Activated T-cell treated with anti-CD3 and anti-CD28 coated beads, Interleukin-2, amount 50 U/mL, for 24 hours (primary cell): ENCODE data around the gene TCF7L1.
"Not testable (repeated sequence)": the region's sequence is repeated elsewhere in the genome, so short reads cannot be mapped to it uniquely, and the experiment has no call there.

ENCODE experiments used
- DNase-seq: peaks from one replicate; pipeline ENCODE4 v3.0.0-alpha.2; 2020
- H3K27ac Mint-ChIP-seq: 2 replicates; pipeline ENCODE4 v1.8.0; 2020; ENCODE audit warnings: mild to moderate bottlenecking, mixed read lengths
- H3K27me3 Mint-ChIP-seq: 2 replicates; pipeline ENCODE4 v1.8.0; 2020; ENCODE audit warnings: mixed read lengths
- H3K36me3 Mint-ChIP-seq: 2 replicates; pipeline ENCODE4 v1.8.0; 2020; ENCODE audit warnings: low read depth, mixed read lengths
- H3K4me1 Mint-ChIP-seq: 2 replicates; pipeline ENCODE4 v1.8.0; 2020; ENCODE audit warnings: low read depth, mixed read lengths
- H3K4me3 Mint-ChIP-seq: 2 replicates; pipeline ENCODE4 v1.8.0; 2020; ENCODE audit warnings: mild to moderate bottlenecking, moderate library complexity, mixed read lengths
- H3K9me3 Mint-ChIP-seq: 2 replicates; pipeline ENCODE4 v1.8.0; 2020; ENCODE audit warnings: mixed read lengths

The TCF7L1 gene

GRCh38 chr2:85116207-85116606, 17.0 kb upstream of the TCF7L1 start:
- Mint-ChIP-seq H3K9me3 (no peaks in the 10 kb centered on the region), H3K27me3 (peaks cover 39% of the 10 kb centered on the region), H3K4me1 (no peaks in the 10 kb centered on the region), H3K36me3 (no peaks in the 10 kb centered on the region), H3K4me3 (no peak overlapping the region), H3K27ac (no peak overlapping the region)
- DNase-seq: no peak

GRCh38 chr2:85119900-85120299, 13.3 kb upstream of the TCF7L1 start:
- Mint-ChIP-seq H3K27ac (no peak overlapping the region), H3K36me3 (no peaks in the 10 kb centered on the region), H3K27me3 (peaks cover 8% of the 10 kb centered on the region), H3K9me3 (no peaks in the 10 kb centered on the region), H3K4me3 (no peak overlapping the region), H3K4me1 (no peaks in the 10 kb centered on the region)
- no peak for DNase-seq

GRCh38 chr2:85120363-85120762, 12.8 kb upstream of the TCF7L1 start:
- no peak for DNase-seq
- H3K4me3 Mint-ChIP-seq: no peak overlapping the region
- H3K4me1 Mint-ChIP-seq: no peaks in the 10 kb centered on the region
- no peak overlapping the region for H3K27ac Mint-ChIP-seq
- H3K9me3 Mint-ChIP-seq: no peaks in the 10 kb centered on the region
- peaks cover 7% of the 10 kb centered on the region for H3K27me3 Mint-ChIP-seq
- H3K36me3 Mint-ChIP-seq: no peaks in the 10 kb centered on the region

- not testable (repeated sequence) for H3K27ac Mint-ChIP-seq, H3K9me3 Mint-ChIP-seq, H3K4me3 Mint-ChIP-seq, H3K36me3 Mint-ChIP-seq, H3K4me1 Mint-ChIP-seq, DNase-seq
- H3K27me3 Mint-ChIP-seq: peaks cover 21% of the 10 kb centered on the region
Measured at GRCh38 chr2:85126462-85126861, 6.7 kb upstream of the TCF7L1 start.

DNA sequence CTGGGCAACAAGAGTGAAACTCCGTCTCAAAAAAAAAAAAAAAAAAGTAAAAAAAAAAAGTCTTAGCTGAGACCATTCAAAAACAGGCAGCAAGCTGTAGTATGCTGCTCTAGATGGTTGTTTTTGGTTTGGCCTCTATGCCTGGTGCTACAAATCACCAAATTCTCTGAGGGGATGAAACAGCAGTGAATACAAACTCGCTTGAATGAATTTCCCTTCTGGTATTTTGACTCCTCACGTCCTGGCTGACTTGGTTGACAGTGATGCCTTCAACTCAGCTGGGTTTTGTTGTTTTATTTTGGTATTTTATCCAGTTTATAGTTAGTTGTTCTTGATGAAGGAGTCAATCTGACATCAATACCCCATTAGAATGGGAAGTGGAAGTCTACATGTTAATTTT, 3.3 kb upstream of the TCF7L1 start:
- H3K9me3 Mint-ChIP-seq: no peaks in the 10 kb centered on the region
- H3K4me1 Mint-ChIP-seq: peaks cover 12% of the 10 kb centered on the region
- no peak overlapping the region for H3K4me3 Mint-ChIP-seq
- peaks cover 45% of the 10 kb centered on the region for H3K27me3 Mint-ChIP-seq
- H3K36me3 Mint-ChIP-seq: no peaks in the 10 kb centered on the region
- DNase-seq: no peak
- no peak overlapping the region for H3K27ac Mint-ChIP-seq

GRCh38 chr2:85130407-85130806, 2.8 kb upstream of the TCF7L1 start:
- no peak for DNase-seq
- H3K9me3 Mint-ChIP-seq: no peaks in the 10 kb centered on the region
- H3K4me3 Mint-ChIP-seq: no peak overlapping the region
- peaks cover 50% of the 10 kb centered on the region for H3K27me3 Mint-ChIP-seq
- no peak overlapping the region for H3K27ac Mint-ChIP-seq
- H3K36me3 Mint-ChIP-seq: no peaks in the 10 kb centered on the region
- peaks cover 12% of the 10 kb centered on the region for H3K4me1 Mint-ChIP-seq

DNA sequence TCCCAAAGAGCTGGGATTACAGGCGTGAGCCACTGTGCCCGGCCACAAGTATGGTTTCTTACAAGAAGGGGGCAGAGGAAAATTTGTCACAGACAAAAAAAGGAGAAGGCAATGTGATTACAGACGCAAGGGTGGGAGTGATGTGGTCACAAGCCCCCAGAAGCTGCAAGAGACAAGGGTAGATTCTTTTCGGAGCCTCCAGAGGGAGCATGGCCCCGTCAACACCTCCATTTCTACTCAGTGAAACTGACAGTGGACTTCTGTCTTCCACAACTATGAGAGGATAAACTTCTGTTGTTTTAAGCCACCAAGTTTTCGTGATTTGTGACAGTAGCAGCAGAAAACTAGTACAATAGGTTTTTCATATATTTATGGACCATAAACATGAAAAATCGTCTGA, 2.1 kb upstream of the TCF7L1 start:
- Mint-ChIP-seq H3K9me3 (no peaks in the 10 kb centered on the region), H3K27me3 (peaks cover 57% of the 10 kb centered on the region), H3K36me3 (no peaks in the 10 kb centered on the region), H3K4me1 (peaks cover 12% of the 10 kb centered on the region), H3K27ac (no peak overlapping the region), H3K4me3 (no peak overlapping the region)
- DNase-seq: no peak

DNA sequence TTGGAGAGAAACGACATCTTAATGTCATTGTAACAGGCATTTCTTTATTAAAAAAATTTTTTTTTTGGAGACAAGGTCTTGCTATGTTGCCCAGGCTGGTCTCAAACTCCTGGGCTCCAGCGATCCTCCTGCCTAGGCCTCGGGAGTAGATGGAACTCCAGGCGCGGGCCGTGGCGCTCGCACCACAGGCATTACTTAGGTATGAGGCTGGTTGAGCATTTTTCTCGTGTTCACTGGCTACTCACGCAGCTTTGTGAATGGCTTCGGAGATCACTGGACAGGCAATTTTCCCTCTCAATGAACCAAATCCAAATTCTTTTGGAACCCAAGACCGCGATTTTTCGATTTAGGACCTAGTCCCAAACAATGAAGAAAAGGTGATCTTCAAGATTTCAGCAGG, 795 bp upstream of the TCF7L1 start:
- Mint-ChIP-seq H3K27me3 (peaks cover 68% of the 10 kb centered on the region), H3K4me1 (peaks cover 12% of the 10 kb centered on the region), H3K4me3 (peak overlapping the region; percentile 74), H3K9me3 (no peaks in the 10 kb centered on the region), H3K27ac (no peak overlapping the region), H3K36me3 (no peaks in the 10 kb centered on the region)
- DNase-seq: no peak

GRCh38 chr2:85133751-85134254, 611 bp downstream of the TCF7L1 start:
- H3K4me1 Mint-ChIP-seq: peaks cover 12% of the 10 kb centered on the region
- peak; percentile 51 for DNase-seq
- H3K9me3 Mint-ChIP-seq: no peaks in the 10 kb centered on the region
- peaks cover 70% of the 10 kb centered on the region for H3K27me3 Mint-ChIP-seq
- no peak overlapping the region for H3K27ac Mint-ChIP-seq
- no peaks in the 10 kb centered on the region for H3K36me3 Mint-ChIP-seq
- H3K4me3 Mint-ChIP-seq: peak overlapping the region; percentile 60

DNA sequence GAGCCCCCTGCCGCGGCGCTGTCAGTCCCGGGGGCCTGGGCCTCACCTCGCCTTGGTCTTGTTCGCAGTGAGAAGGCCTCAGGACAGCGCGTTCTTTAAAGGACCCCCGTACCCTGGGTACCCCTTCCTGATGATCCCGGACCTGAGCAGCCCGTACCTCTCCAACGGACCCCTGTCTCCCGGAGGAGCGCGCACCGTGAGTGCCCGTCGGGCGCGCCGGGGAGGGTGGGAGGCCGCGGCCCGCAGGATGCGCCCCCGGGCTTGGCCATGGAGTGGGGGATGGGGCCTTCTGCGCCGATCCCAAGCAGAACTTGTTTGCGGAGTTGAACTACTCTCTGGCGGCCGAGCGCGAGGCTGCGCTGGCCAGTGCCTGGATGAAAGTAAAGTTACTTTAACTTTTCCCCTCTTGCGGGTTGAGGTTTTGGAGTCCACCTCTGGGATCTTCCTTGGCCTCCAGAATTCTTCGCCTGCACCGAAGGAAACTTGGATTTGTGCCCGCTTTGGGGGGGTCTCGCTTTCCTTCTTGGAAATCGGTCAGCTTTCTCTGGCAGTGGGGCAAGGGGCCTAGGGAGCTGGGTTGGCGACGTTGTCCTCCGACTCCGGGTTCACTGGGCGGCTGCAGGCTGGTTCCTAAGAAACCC, 1.2 kb downstream of the TCF7L1 start:
- peak overlapping the region; percentile 46 for H3K4me3 Mint-ChIP-seq
- H3K27ac Mint-ChIP-seq: no peak overlapping the region
- peak; percentile 40 for DNase-seq
- H3K36me3 Mint-ChIP-seq: no peaks in the 10 kb centered on the region
- H3K4me1 Mint-ChIP-seq: peaks cover 12% of the 10 kb centered on the region
- no peaks in the 10 kb centered on the region for H3K9me3 Mint-ChIP-seq
- peaks cover 74% of the 10 kb centered on the region for H3K27me3 Mint-ChIP-seq

DNA sequence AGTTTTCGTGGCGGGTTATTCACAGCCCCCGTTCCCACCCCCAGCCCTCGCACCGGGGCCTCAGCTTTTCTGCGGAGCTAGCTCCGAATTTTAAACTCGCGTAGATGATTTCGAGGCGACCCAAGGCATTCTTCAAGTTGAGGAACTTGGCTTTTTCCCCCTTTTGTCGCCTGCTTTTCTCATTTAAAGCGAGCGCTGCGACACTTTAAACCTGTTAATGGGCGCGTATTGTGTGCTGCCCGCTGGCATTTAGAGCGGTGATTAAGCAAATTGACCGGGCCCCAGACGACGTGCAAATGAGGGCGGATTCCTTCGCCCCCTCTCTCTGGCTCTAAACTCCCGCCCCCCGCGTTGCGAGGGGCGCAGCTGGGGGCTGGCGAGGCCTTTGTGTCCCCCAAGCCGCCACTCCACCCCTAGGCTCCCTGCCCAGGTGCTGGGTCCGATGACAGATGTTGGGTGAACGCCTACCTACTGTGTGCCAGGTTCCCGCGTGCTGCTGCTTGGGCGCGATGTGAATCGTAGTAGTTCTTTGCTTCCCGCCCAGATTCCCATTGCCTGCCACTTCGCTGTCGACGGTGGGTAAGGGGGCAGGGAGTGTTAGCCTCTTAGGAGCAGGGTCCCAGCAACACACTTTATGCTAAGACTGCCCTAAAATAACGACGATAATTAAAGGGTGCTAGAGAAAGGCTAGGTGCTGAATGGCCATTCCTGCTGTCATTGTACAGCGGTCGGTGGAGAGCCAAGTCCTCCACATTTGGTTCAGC, 1.9 kb downstream of the TCF7L1 start:
- H3K36me3 Mint-ChIP-seq: no peaks in the 10 kb centered on the region
- H3K9me3 Mint-ChIP-seq: no peaks in the 10 kb centered on the region
- H3K4me1 Mint-ChIP-seq: peaks cover 12% of the 10 kb centered on the region
- H3K4me3 Mint-ChIP-seq: peak overlapping the region; percentile 46
- no peak for DNase-seq
- no peak overlapping the region for H3K27ac Mint-ChIP-seq
- H3K27me3 Mint-ChIP-seq: peaks cover 78% of the 10 kb centered on the region

DNA sequence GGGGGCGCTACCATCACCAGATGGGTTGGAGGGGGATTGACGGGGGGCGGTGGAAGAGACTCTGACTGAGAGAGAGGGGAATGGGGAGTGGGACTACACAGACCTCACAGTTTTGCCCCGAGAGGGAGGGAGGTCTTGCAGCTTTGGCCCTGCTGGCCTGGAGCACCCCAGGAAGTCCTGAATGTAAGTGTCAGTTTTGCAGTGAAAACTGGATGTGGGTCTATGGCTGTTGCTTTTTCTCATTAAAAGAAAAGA, 2.4 kb downstream of the TCF7L1 start:
- H3K36me3 Mint-ChIP-seq: no peaks in the 10 kb centered on the region
- H3K4me3 Mint-ChIP-seq: no peak overlapping the region
- DNase-seq: no peak
- peaks cover 77% of the 10 kb centered on the region for H3K27me3 Mint-ChIP-seq
- H3K27ac Mint-ChIP-seq: no peak overlapping the region
- H3K4me1 Mint-ChIP-seq: peaks cover 12% of the 10 kb centered on the region
- no peaks in the 10 kb centered on the region for H3K9me3 Mint-ChIP-seq

- Mint-ChIP-seq H3K9me3 (no peaks in the 10 kb centered on the region), H3K36me3 (no peaks in the 10 kb centered on the region), H3K27ac (no peak overlapping the region), H3K27me3 (peaks cover 75% of the 10 kb centered on the region), H3K4me3 (no peak overlapping the region), H3K4me1 (peaks cover 11% of the 10 kb centered on the region)
- DNase-seq: no peak
Measured at GRCh38 chr2:85137156-85137555, 4.0 kb downstream of the TCF7L1 start.

DNA sequence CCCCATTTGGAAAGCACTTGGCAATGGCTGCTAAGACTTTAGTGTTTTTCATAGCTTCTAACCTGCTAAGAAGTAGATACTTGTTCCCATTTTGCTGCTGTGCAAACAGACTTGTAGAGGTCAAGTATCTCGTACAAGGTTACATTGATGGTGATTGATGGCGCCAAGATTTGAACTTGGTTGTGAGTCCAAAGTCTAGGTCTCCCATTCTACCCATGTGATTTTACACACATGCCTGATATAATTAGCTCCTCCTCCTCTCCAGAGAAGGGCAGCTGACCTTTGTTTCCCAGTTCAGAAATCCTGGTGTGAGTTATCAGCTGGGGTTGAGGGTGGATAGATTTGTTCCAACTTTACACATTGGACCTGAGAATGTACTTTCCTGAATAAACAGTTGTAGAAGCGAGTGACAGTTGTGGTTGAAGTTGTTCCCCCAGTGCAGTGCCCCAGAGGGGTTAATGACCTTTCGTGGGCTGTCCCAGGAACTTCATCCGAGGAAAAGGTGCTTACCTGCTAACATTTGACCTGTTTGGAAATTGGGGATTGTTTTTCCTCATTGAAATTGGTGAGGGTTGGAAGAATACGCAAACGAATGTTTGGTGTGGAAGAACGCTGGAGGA, 10.4 kb downstream of the TCF7L1 start:
- no peaks in the 10 kb centered on the region for H3K4me1 Mint-ChIP-seq
- no peak for DNase-seq
- no peak overlapping the region for H3K4me3 Mint-ChIP-seq
- H3K36me3 Mint-ChIP-seq: no peaks in the 10 kb centered on the region
- H3K9me3 Mint-ChIP-seq: no peaks in the 10 kb centered on the region
- no peak overlapping the region for H3K27ac Mint-ChIP-seq
- H3K27me3 Mint-ChIP-seq: peaks cover 33% of the 10 kb centered on the region

DNA sequence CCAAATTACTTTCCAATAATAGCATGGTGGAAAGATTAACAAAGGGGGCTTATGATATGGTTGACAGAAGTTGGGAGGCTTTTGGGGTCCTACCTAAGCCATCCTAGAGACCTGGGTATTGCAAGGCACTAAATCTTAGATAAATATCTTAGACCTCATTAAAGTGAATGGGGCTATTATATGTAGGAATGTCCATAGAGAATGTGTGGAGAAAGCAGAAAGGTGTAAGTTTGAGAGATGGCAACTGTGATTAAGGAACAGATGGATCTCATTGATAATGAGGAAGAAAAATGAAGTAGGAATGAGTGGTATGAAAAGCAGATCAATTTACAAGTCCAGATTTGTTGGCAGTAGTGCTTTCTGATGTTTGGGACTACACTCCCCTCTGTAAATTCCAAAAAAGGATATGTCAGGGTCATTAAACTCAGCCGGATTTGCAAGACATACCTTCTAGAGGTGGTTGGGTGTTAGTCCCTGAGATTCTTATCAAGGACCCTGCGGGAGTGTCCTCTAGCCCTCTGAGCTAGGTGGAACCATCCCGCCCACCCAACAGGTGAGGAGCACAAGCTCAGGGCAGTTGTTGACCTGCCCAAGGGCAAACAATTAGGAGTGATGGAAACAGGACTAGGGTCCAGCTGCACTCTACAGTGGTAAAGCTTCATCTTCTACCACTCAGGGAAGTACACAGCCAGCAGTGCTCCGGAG, 12.1 kb downstream of the TCF7L1 start:
- no peak overlapping the region for H3K4me3 Mint-ChIP-seq
- no peaks in the 10 kb centered on the region for H3K4me1 Mint-ChIP-seq
- H3K36me3 Mint-ChIP-seq: no peaks in the 10 kb centered on the region
- DNase-seq: no peak
- H3K27ac Mint-ChIP-seq: no peak overlapping the region
- H3K9me3 Mint-ChIP-seq: no peaks in the 10 kb centered on the region
- H3K27me3 Mint-ChIP-seq: peaks cover 21% of the 10 kb centered on the region
